K562 (cell line): ENCODE measurements around the gene PALM3. TPM values are rescaled to one million over a fixed set of nuclear protein-coding genes. Genes with fewer than 3 reads are reported as not detected.
A peak's percentile ranks its signal among the peaks of the same experiment; 100 is the strongest.

Experiments used
- ATAC-seq: fragments of 200-7000 bp; cut with Tn5 transposase; 3 replicates; pipeline ENCODE4 v1.9.1; 2020; ENCODE audit warnings: moderate library complexity
- BruUV-seq: library from RNA; stranded (reverse); fragments of 400-500 nt; replicated peaks from 2 replicates; lab custom pipeline; 2021; lab: Mats Ljungman, UMichigan
- CTCF ChIA-PET: fragments of 300-600 bp; formaldehyde crosslinking; extraction: SDS; loops from one replicate; lab custom pipeline; 2021; ENCODE audit warnings: low intra/inter-chr PET ratio; lab: Yijun Ruan, JAX
- POLR2A ChIA-PET: fragments of 300-600, 350-650 bp; sonication (Branson Sonifier 250); formaldehyde crosslinking; extraction: SDS; loops from one replicate; lab custom pipeline; 2021; ENCODE audit warnings: antibody characterized with exemption, inconsistent platforms; lab: Yijun Ruan, JAX
- DNase-seq, 4 experiments: peaks; one replicate each; pipeline versions ENCODE4 v3.0.0 to v3.0.0-alpha.2; 2011 to 2018; ENCODE audit warnings: low spot score in 3 of 4, mixed read lengths in 3 of 4; ENCODE audit errors: extremely low read depth in 1 of 4
- FAIRE-seq: peaks from 2 replicates; lab custom pipeline; 2011; peaks lifted over from hg19 to GRCh38; lab: Jason Lieb, UNC
- H2AFZ ChIP-seq: 2 replicates; pipeline ENCODE4 v1.6.0; 2011; ENCODE audit warnings: low read depth, low read length, control low read depth, inconsistent platforms
- H3K27ac ChIP-seq: fragments of 200-600 bp; 3 replicates; pipeline ENCODE4 v1.8.0; 2011; ENCODE audit warnings: low read depth, mild to moderate bottlenecking, control low read depth, inconsistent platforms, low read length, moderate library complexity, mixed read lengths; ENCODE audit errors: extremely low read depth
- H3K27me3 ChIP-seq, 2 experiments: fragments of 300-600 bp in 1 of 2; 2 replicates in 1 of 2; 3 replicates in 1 of 2; pipeline versions ENCODE4 v1.6.0 to v1.8.0; 2011; ENCODE audit warnings: inconsistent platforms in 2 of 2, low read length in 2 of 2, mild to moderate bottlenecking in 1 of 2, mixed read lengths in 1 of 2, moderate library complexity in 1 of 2; ENCODE audit not compliant: control insufficient read depth in 2 of 2, insufficient read depth in 2 of 2
- H3K36me3 ChIP-seq: fragments of 300-600 bp; 3 replicates; pipeline ENCODE4 v1.8.0; 2011; ENCODE audit warnings: mild to moderate bottlenecking, low read length, inconsistent platforms; ENCODE audit not compliant: control insufficient read depth, insufficient read depth
- H3K4me1 ChIP-seq, 2 experiments: fragments of 200-600 bp in 1 of 2; replicated peaks in 1 of 2; 2 replicates in 1 of 2; 3 replicates in 1 of 2; pipeline versions ENCODE4 v1.5.1 to v1.8.0; 2011; ENCODE audit warnings: inconsistent platforms in 2 of 2, low read length in 2 of 2, mild to moderate bottlenecking in 1 of 2, mixed read lengths in 1 of 2, moderate library complexity in 1 of 2; ENCODE audit not compliant: control insufficient read depth in 2 of 2, insufficient read depth in 2 of 2
- H3K4me2 ChIP-seq: 2 replicates; pipeline ENCODE4 v1.6.1; 2011; ENCODE audit warnings: low read length, control low read depth, inconsistent platforms, mixed read lengths; ENCODE audit not compliant: insufficient read depth
- H3K4me3 ChIP-seq: fragments of 200-600 bp; sonication (generic), shearing (Covaris generic); 2 replicates; pipeline ENCODE4 v1.5.1; 2016; ENCODE audit warnings: control low read depth, inconsistent platforms
- H3K79me2 ChIP-seq: fragments of 200-600 bp; 3 replicates; pipeline ENCODE4 v1.8.0; 2011; ENCODE audit warnings: low read length, inconsistent platforms; ENCODE audit not compliant: control insufficient read depth, insufficient read depth
- H3K9ac ChIP-seq, 2 experiments: 2 replicates each; pipeline versions ENCODE4 v1.6.0 to v1.6.1; 2011; ENCODE audit warnings: low read depth in 2 of 2, low read length in 2 of 2, control low read depth in 1 of 2, inconsistent platforms in 1 of 2, mild to moderate bottlenecking in 1 of 2, mixed read lengths in 1 of 2; ENCODE audit not compliant: insufficient read depth in 1 of 2
- H3K9me1 ChIP-seq: one replicate; pipeline ENCODE4 v1.6.0; 2011; ENCODE audit warnings: inconsistent platforms, mild to moderate bottlenecking, low read length, moderate library complexity; ENCODE audit not compliant: control insufficient read depth, insufficient read depth
- H3K9me3 ChIP-seq: replicated peaks from 2 replicates; pipeline ENCODE4 v1.5.1; 2011; ENCODE audit warnings: low read depth, low read length, inconsistent platforms; ENCODE audit not compliant: control insufficient read depth, insufficient read depth
- H4K20me1 ChIP-seq: replicated peaks from 2 replicates; pipeline ENCODE4 v1.6.1; 2011; ENCODE audit warnings: low read length, inconsistent platforms, mixed read lengths; ENCODE audit not compliant: control insufficient read depth, insufficient read depth
- COPS2 ChIP-seq: fragments of 450-650 bp; conservative IDR thresholded peaks from 2 replicates; pipeline ENCODE4 v1.6.1; 2016; ENCODE audit warnings: mild to moderate bottlenecking, moderate library complexity
- CREM ChIP-seq: IDR thresholded peaks from 2 replicates; pipeline ENCODE4 v1.6.1; 2014; ENCODE audit warnings: antibody characterized with exemption, low read depth
- KAT2B ChIP-seq: IDR thresholded peaks from one replicate; pipeline ENCODE4 v1.6.1; 2012; ENCODE audit warnings: low read depth, mild to moderate bottlenecking, control low read depth, inconsistent platforms, low read length, moderate library complexity
- POLR2G ChIP-seq: fragments of 200-400 bp; formaldehyde crosslinking; IDR thresholded peaks from 2 replicates; pipeline ENCODE4 v1.6.1; 2017; ENCODE audit warnings: low read depth, mild to moderate bottlenecking, antibody characterized with exemption, low read length, moderate library complexity
- RAD21 ChIP-seq, 2 experiments: fragments of 250-450 bp in 1 of 2; fragments of 450-650 bp in 1 of 2; sonication (Bioruptor Pico) in 1 of 2; formaldehyde crosslinking in 1 of 2; IDR thresholded peaks in 1 of 2; conservative IDR thresholded peaks in 1 of 2; 2 replicates each; pipeline versions ENCODE4 v1.4.0 to v1.8.0; 2020 to 2022; ENCODE audit warnings: mild to moderate bottlenecking in 2 of 2, moderate library complexity in 1 of 2
- SMC3 ChIP-seq: conservative IDR thresholded peaks from 2 replicates; pipeline ENCODE4 v1.6.1; 2011; ENCODE audit warnings: low read depth, low read length, improper control_type of control experiment; ENCODE audit not compliant: insufficient read depth
- WGBS: fragments of 100-300 bp; shearing (Covaris generic); methylation state at CpG from one replicate; pipeline ENCODE4 v1.1.6; 2016; ENCODE audit warnings: low coverage, mixed read lengths; ENCODE audit not compliant: insufficient coverage; ENCODE audit errors: missing lambda C conversion rate; 5-methylcytosine and 5-hydroxymethylcytosine counted together
- in situ Hi-C: fragments of 300-500 bp; cut with MboI; formaldehyde crosslinking; loops from 4 replicates; pipeline ENCODE4 v1.15.0; 2018; ENCODE audit warnings: inconsistent platforms, mixed read lengths
- intact Hi-C: fragments of 100-400 bp; cut with micrococcal nuclease; formaldehyde crosslinking; loops from 2 replicates; pipeline ENCODE4 v1.14.2; 2022
- polyA plus RNA-seq, 8 experiments: library from polyadenylated mRNA; depleted of rRNA in 4 of 8; stranded (reverse) in 5 of 8; unstranded in 3 of 8; fragments of >200 nt; fragmentation: Nextera tagmentation in 2 of 8; fragmentation: Illumina TruSeq in 1 of 8; extraction: Ambion mirVana in 2 of 8; extraction: Trizol in 1 of 8; gene quantifications; 2 replicates each; pipeline versions ENCODE4 v1.2.1 to v1.2.3, GENCODE V29; 2011 to 2014; ENCODE audit warnings: inconsistent platforms in 1 of 8, missing spikeins in 1 of 8
- total RNA-seq, 7 experiments: library from RNA; depleted of rRNA in 6 of 7; stranded (reverse); fragments of >200 nt in 6 of 7; fragmentation: Illumina TruSeq in 2 of 7; extraction: Trizol in 2 of 7; gene quantifications; 2 replicates each; pipeline versions ENCODE4 v1.2.1 to v1.2.3, GENCODE V29; 2011 to 2021; ENCODE audit warnings: low replicate concordance in 1 of 7
- TF ChIP-seq, protein P1 (sequence below), 3 experiments: IDR thresholded peaks in 2 of 3; conservative IDR thresholded peaks in 1 of 3; 2 replicates each; pipeline ENCODE4 v1.5.1; 2011 to 2012; ENCODE audit warnings: low read length in 3 of 3, mild to moderate bottlenecking in 3 of 3, control low read depth in 2 of 3, improper control_type of control experiment in 1 of 3, inconsistent platforms in 1 of 3, low read depth in 1 of 3, mixed read lengths in 1 of 3, moderate library complexity in 1 of 3; ENCODE audit not compliant: insufficient read depth in 2 of 3
- TF ChIP-seq, protein P2 (sequence below): IDR thresholded peaks from 2 replicates; pipeline ENCODE4 v1.6.1; 2011; ENCODE audit warnings: borderline replicate concordance, low read depth, mild to moderate bottlenecking, moderate library complexity, low read length; ENCODE audit not compliant: insufficient read depth, poor library complexity, severe bottlenecking

The PALM3 gene
- total and polyA plus RNA-seq, 9 of the 15 experiments (the other 6 are each of a cell fraction or from before 2014, with no cell fraction given), result 0.07 to 9.3 (median 3.3) TPM

DNA sequence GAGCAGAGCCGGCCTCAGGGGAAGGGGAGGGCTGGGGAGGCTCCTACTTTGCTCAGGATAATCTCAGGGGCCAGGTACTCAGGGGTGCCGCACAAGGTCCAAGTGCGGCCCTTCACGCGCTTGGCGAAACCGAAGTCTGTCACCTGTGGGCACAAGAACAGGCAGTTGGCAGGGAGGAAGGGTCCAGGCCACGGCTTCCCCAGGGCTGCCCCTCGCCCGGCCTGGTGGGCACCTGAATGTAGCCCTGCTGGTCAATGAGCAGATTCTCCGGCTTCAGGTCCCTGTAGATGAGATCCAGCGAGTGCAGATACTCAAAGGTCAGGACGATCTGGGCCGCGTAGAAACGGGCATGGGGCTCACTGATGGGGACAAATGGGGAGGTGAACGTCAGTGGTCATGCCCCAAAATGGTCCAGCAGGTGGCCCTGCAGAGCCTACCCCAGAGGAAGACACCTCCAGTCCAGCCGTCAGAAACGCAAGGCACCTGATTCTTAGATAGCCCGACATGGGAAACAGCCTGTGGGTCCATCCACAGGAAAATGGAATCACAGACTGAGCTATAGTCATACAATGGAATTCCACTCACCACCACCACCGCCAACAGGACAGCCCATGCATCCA, 35.8 kb upstream of the PALM3 start:
- CTCF ChIA-PET, result interaction anchor here (0.6 kb wide), 1 partner anchor 109 kb away, joined by 3 read pairs; no protein-coding TSS in a partner anchor

More for the DNA sequence above, 35.8 kb upstream of the PALM3 start:
- no peak overlapping the region for H3K4me2 ChIP-seq
- peak overlapping the region in 1 of 2 experiments; percentile 19; a peak in 1 of 4 replicates for H3K9ac ChIP-seq
- H3K9me1 ChIP-seq, result no peaks in the 10 kb centered on the region
- intact Hi-C loops, result no loop called here
- POLR2A ChIA-PET, result no interaction called here
- H3K4me3 ChIP-seq, result no peak overlapping the region
- H3K79me2 ChIP-seq, result no peaks in the 10 kb centered on the region
- FAIRE-seq, result peak; percentile 72
- peaks cover 10% of the 10 kb centered on the region for H3K9me3 ChIP-seq
- no peak overlapping the region for H3K27ac ChIP-seq
- no peak overlapping the region for H2AFZ ChIP-seq
- no peak for TF ChIP-seq KAT2B
- 0 out of 2 replicates have a peak, but pooled peaks have one; percentile 14 for TF ChIP-seq CREM
- TF ChIP-seq SMC3, result 0 out of 2 replicates have a peak, but pooled peaks have one; percentile 14
- TF ChIP-seq, protein P1, sequence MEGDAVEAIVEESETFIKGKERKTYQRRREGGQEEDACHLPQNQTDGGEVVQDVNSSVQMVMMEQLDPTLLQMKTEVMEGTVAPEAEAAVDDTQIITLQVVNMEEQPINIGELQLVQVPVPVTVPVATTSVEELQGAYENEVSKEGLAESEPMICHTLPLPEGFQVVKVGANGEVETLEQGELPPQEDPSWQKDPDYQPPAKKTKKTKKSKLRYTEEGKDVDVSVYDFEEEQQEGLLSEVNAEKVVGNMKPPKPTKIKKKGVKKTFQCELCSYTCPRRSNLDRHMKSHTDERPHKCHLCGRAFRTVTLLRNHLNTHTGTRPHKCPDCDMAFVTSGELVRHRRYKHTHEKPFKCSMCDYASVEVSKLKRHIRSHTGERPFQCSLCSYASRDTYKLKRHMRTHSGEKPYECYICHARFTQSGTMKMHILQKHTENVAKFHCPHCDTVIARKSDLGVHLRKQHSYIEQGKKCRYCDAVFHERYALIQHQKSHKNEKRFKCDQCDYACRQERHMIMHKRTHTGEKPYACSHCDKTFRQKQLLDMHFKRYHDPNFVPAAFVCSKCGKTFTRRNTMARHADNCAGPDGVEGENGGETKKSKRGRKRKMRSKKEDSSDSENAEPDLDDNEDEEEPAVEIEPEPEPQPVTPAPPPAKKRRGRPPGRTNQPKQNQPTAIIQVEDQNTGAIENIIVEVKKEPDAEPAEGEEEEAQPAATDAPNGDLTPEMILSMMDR (IDR thresholded peaks at IDR 0.05 in 2 of 3, conservative IDR thresholded peaks at IDR 0.05 in 1 of 3; ENCODE audit: insufficient read depth in 2 of 3, low read depth in 1 of 3, low read length in 3 of 3), result peak; percentile 61 to 65 (median 63)
- TF ChIP-seq COPS2, result no peak
- TF ChIP-seq POLR2G, result peak; percentile 34; the same call in 1 of the 2 replicates
- TF ChIP-seq, protein P2, sequence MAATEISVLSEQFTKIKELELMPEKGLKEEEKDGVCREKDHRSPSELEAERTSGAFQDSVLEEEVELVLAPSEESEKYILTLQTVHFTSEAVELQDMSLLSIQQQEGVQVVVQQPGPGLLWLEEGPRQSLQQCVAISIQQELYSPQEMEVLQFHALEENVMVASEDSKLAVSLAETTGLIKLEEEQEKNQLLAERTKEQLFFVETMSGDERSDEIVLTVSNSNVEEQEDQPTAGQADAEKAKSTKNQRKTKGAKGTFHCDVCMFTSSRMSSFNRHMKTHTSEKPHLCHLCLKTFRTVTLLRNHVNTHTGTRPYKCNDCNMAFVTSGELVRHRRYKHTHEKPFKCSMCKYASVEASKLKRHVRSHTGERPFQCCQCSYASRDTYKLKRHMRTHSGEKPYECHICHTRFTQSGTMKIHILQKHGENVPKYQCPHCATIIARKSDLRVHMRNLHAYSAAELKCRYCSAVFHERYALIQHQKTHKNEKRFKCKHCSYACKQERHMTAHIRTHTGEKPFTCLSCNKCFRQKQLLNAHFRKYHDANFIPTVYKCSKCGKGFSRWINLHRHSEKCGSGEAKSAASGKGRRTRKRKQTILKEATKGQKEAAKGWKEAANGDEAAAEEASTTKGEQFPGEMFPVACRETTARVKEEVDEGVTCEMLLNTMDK, result peak; percentile 21
- peak in 1 of 2 experiments; percentile 43; a peak in 2 of 4 replicates for TF ChIP-seq RAD21 (CRISPR knock-in tag; conservative IDR thresholded peaks at IDR 0.05 in 1 of 2, IDR thresholded peaks at IDR 0.05 in 1 of 2)
- TF ChIP-seq, all 486 proteins: peak for 6
- no peaks in the 10 kb centered on the region for H4K20me1 ChIP-seq
- in situ Hi-C loops, result no loop called here
- no TSS peak for BruUV-seq
- ATAC-seq (peak; percentile 90), DNase-seq (peak in 2 of 4 experiments; percentile 42 to 53)
- H3K36me3 ChIP-seq, result peaks cover 23% of the 10 kb centered on the region; the same call in 2 of the 3 replicates
- 67% methylated on average over 19 of the region's 21 CpGs for WGBS
- H3K4me1 ChIP-seq, result peaks cover 2 to 10% of the 10 kb centered on the region in 2 experiments; a peak in 3 of 5 replicates
- no peaks in the 10 kb centered on the region for H3K27me3 ChIP-seq
